IMR-90 (cell line): ENCODE measurements around the gene KLHL36. TPM values are rescaled to one million over a fixed set of nuclear protein-coding genes. Genes with fewer than 3 reads are reported as not detected.

Experiments used
- ATAC-seq: fragments of 200-7000 bp; cut with Tn5 transposase; 2 replicates; pipeline ENCODE4 v1.9.1; 2020; ENCODE audit warnings: low read depth, mild to moderate bottlenecking, moderate library complexity
- BruUV-seq: library from RNA; stranded (reverse); fragments of 400-500 nt; replicated peaks from 2 replicates; lab custom pipeline; 2021; lab: Mats Ljungman, UMichigan
- CTCF ChIA-PET: fragments of 300-600 bp; formaldehyde crosslinking; extraction: SDS; loops from one replicate; lab custom pipeline; 2021; ENCODE audit warnings: antibody characterized with exemption; lab: Yijun Ruan, JAX
- POLR2A ChIA-PET: fragments of 300-600 bp; sonication (Branson Sonifier 250); formaldehyde crosslinking; loops from one replicate; lab custom pipeline; 2022; ENCODE audit warnings: antibody characterized with exemption; ENCODE audit not compliant: unreplicated experiment; lab: Charles Lee
- DNase-seq: peaks from one replicate; pipeline ENCODE4 v3.0.0; 2013
- H2AFZ ChIP-seq: replicated peaks from 2 replicates; pipeline ENCODE3; 2013; ENCODE audit warnings: low read length, mild to moderate bottlenecking; ENCODE audit not compliant: poor library complexity
- H2AK5ac ChIP-seq: 2 replicates; pipeline ENCODE4 v1.6.1; 2013; ENCODE audit warnings: low read depth, low read length, inconsistent platforms
- H2AK9ac ChIP-seq: replicated peaks from 2 replicates; pipeline ENCODE3; 2013; ENCODE audit warnings: mild to moderate bottlenecking, low read depth, low read length, moderate library complexity; ENCODE audit not compliant: poor library complexity
- H2BK120ac ChIP-seq: 2 replicates; pipeline ENCODE4 v1.6.1; 2013; ENCODE audit warnings: low read depth, low read length, inconsistent platforms
- H2BK15ac ChIP-seq: 3 replicates; pipeline ENCODE4 v1.6.1; 2013; ENCODE audit warnings: low read depth, low read length, inconsistent platforms
- H2BK20ac ChIP-seq: 2 replicates; pipeline ENCODE4 v1.6.1; 2013; ENCODE audit warnings: low read depth, mild to moderate bottlenecking, inconsistent platforms, low read length, moderate library complexity
- H2BK5ac ChIP-seq: 2 replicates; pipeline ENCODE4 v1.6.1; 2013; ENCODE audit warnings: mild to moderate bottlenecking, low read depth, low read length, inconsistent platforms; ENCODE audit not compliant: poor library complexity, severe bottlenecking
- H3K14ac ChIP-seq: replicated peaks from 2 replicates; pipeline ENCODE4 v1.6.1; 2013; ENCODE audit warnings: low read depth, low read length, inconsistent platforms
- H3K18ac ChIP-seq: 2 replicates; pipeline ENCODE4 v1.6.1; 2013; ENCODE audit warnings: low read depth, low read length, control low read depth
- H3K23ac ChIP-seq: 2 replicates; pipeline ENCODE4 v1.6.1; 2013; ENCODE audit warnings: low read depth, low read length, inconsistent platforms
- H3K27ac ChIP-seq: 2 replicates; pipeline ENCODE4 v1.5.1; 2013; ENCODE audit warnings: mild to moderate bottlenecking, control low read depth, low read length; ENCODE audit not compliant: insufficient read depth
- H3K27me3 ChIP-seq: 2 replicates; pipeline ENCODE4 v1.6.1; 2013; ENCODE audit warnings: low read length; ENCODE audit not compliant: control insufficient read depth, insufficient read depth
- H3K36me3 ChIP-seq: 2 replicates; pipeline ENCODE4 v1.6.1; 2013; ENCODE audit warnings: low read length, mixed read lengths; ENCODE audit not compliant: control insufficient read depth, insufficient read depth
- H3K4ac ChIP-seq: 2 replicates; pipeline ENCODE4 v1.6.1; 2013; ENCODE audit warnings: low read depth, low read length, inconsistent platforms
- H3K4me1 ChIP-seq: 2 replicates; pipeline ENCODE4 v1.6.1; 2013; ENCODE audit warnings: low read length, mixed read lengths; ENCODE audit not compliant: control insufficient read depth, insufficient read depth
- H3K4me2 ChIP-seq: 2 replicates; pipeline ENCODE4 v1.6.1; 2013; ENCODE audit warnings: low read depth, mild to moderate bottlenecking, control low read depth, low read length, moderate library complexity
- H3K4me3 ChIP-seq: 2 replicates; pipeline ENCODE4 v1.5.1; 2013; ENCODE audit warnings: low read depth, mild to moderate bottlenecking, control low read depth, low read length, moderate library complexity; ENCODE audit not compliant: insufficient read depth
- H3K56ac ChIP-seq: 2 replicates; pipeline ENCODE4 v1.6.1; 2013; ENCODE audit warnings: low read length, inconsistent platforms; ENCODE audit not compliant: insufficient read depth; ENCODE audit errors: extremely low read depth
- H3K79me1 ChIP-seq, 2 experiments: 2 replicates each; pipeline ENCODE4 v1.6.1; 2013; ENCODE audit warnings: low read length in 2 of 2, inconsistent platforms in 1 of 2, low read depth in 1 of 2
- H3K9ac ChIP-seq: 2 replicates; pipeline ENCODE4 v1.6.1; 2013; ENCODE audit warnings: low read depth, low read length, control low read depth
- H3K9me1 ChIP-seq: 2 replicates; pipeline ENCODE4 v1.6.1; 2013; ENCODE audit warnings: low read length, inconsistent platforms; ENCODE audit not compliant: insufficient read depth
- H3K9me3 ChIP-seq: 2 replicates; pipeline ENCODE4 v1.6.1; 2013; ENCODE audit warnings: low read length; ENCODE audit not compliant: control insufficient read depth, insufficient read depth
- H4K20me1 ChIP-seq: 2 replicates; pipeline ENCODE4 v1.6.1; 2013; ENCODE audit warnings: low read length, inconsistent platforms; ENCODE audit not compliant: insufficient read depth
- H4K5ac ChIP-seq: 2 replicates; pipeline ENCODE4 v1.6.1; 2013; ENCODE audit warnings: mild to moderate bottlenecking, low read depth, low read length, control low read depth
- H4K8ac ChIP-seq, 2 experiments: 2 replicates each; pipeline ENCODE4 v1.6.1; 2013; ENCODE audit warnings: low read depth in 2 of 2, low read length in 2 of 2, control low read depth in 1 of 2, inconsistent platforms in 1 of 2
- H4K91ac ChIP-seq: 2 replicates; pipeline ENCODE4 v1.6.1; 2013; ENCODE audit warnings: low read depth, low read length, inconsistent platforms; ENCODE audit not compliant: insufficient read depth
- MAZ ChIP-seq: IDR thresholded peaks from 2 replicates; pipeline ENCODE4 v1.6.1; 2012; ENCODE audit warnings: low read depth, mild to moderate bottlenecking, low read length, improper control_type of control experiment, moderate library complexity, borderline replicate concordance
- MXI1 ChIP-seq: IDR thresholded peaks from 2 replicates; pipeline ENCODE4 v1.6.1; 2012; ENCODE audit warnings: low read depth, mild to moderate bottlenecking, low read length, moderate library complexity, borderline replicate concordance
- NFE2L2 ChIP-seq: fragments of 150-350 bp; IDR thresholded peaks from 2 replicates; pipeline ENCODE4 v1.6.1; 2016; ENCODE audit warnings: low read depth, mild to moderate bottlenecking, low read length
- RAD21 ChIP-seq: IDR thresholded peaks from 2 replicates; pipeline ENCODE4 v1.6.1; 2012; ENCODE audit warnings: low read length, improper control_type of control experiment
- WGBS, 2 experiments: methylation state at CpG; one replicate each; pipeline versions ENCODE4 v1.1.5 to v1.1.7; 2013; ENCODE audit warnings: missing lambda C conversion rate in 2 of 2; ENCODE audit not compliant: insufficient read length in 1 of 2; ENCODE audit errors: extremely low coverage in 2 of 2; 5-methylcytosine and 5-hydroxymethylcytosine counted together
- dilution Hi-C: fragments of 300-500 bp; cut with HindIII; formaldehyde crosslinking; loops from one replicate; pipeline ENCODE4 v1.14.3; 2018; ENCODE audit warnings: low sequenced_read_pairs; ENCODE audit not compliant: unreplicated experiment
- in situ Hi-C: fragments of 300-500 bp; cut with MboI; formaldehyde crosslinking; loops from 3 replicates; pipeline ENCODE4 v1.14.3; 2019; ENCODE audit warnings: low sequenced_read_pairs, inconsistent platforms, mixed read lengths
- intact Hi-C: fragments of 100-400 bp; cut with micrococcal nuclease; formaldehyde crosslinking; loops from 2 replicates; pipeline ENCODE4 v1.10.0; 2022
- polyA plus RNA-seq, 3 experiments: library from polyadenylated mRNA; depleted of rRNA; stranded (reverse); fragments of >200 nt; gene quantifications; 2 replicates each; pipeline ENCODE4 v1.2.3, GENCODE V29; 2012; ENCODE audit warnings: low replicate concordance in 1 of 3
- total RNA-seq: library from RNA; depleted of rRNA; stranded (reverse); fragments of >200 nt; gene quantifications from 2 replicates; pipeline ENCODE4 v1.2.3, GENCODE V29; 2012
- TF ChIP-seq, protein P1 (sequence below): conservative IDR thresholded peaks from 2 replicates; pipeline ENCODE4 v1.5.1; 2012; ENCODE audit warnings: mild to moderate bottlenecking, low read depth, low read length, improper control_type of control experiment
- TF ChIP-seq, protein P2 (sequence below): fragments of 150-350 bp; IDR thresholded peaks from 2 replicates; pipeline ENCODE4 v1.6.1; 2017; ENCODE audit warnings: mild to moderate bottlenecking, antibody characterized with exemption, low read length, low read depth

The KLHL36 gene
- total and polyA plus RNA-seq, 2 of the 4 experiments (the other 2 are of a cell fraction): 45.9 to 46.3 TPM

DNA sequence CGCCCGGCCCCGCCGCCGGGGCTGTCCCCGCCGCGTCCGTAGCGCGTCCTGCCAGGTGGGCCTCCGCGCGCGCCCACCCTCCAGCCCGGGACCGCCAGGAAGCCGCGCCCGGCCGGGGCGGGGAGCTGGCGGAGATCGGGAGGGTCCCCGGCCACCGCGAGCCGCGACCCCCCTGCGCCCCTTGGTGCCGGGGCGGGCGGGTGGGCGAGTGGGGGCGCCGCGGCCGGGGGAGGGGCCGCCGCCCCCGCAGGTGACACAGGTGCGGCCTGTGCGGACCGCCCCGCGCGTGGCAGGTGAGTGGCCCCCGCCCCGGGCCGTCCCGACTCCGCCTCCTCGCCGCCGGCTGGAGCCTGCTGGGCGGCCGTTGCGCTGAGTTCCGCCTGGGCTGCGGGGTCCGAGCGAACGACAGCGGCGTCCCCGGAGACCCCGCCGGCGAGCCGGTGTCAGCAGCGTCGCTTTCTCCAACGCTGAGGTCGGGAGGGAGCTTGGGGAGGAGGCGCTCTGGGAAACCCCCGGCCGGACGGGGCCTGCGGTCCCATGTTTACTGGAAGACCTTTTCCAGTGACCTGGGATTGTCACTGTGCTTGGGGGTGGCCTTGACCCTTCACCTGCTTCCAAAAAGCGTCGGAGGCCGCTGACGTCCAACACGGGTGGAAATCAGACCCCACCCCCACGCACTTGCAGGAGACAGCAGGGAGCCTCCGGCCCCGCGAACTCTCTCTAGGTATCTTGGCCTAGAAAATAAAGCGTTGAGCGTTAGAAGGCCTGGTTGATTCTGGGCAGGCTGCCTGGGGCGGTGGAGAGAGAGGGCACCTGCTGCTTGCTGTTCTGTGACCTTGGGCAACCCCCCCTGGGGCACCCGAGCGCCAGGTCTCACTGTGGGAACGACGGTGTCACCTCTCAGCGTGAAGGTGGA lies 542 bp downstream of the KLHL36 start:
- Histone ChIP-seq H2BK5ac (peak overlapping the region; percentile 31), H2AK5ac (peak overlapping the region; percentile 84), H3K4me1 (peaks cover 18% of the 10 kb centered on the region), H3K9ac (peak overlapping the region; percentile 79), H3K36me3 (peaks cover 17% of the 10 kb centered on the region), H2BK120ac (peak overlapping the region; percentile 13; the same call in 1 of the 2 replicates), H2AK9ac (peak overlapping the region; percentile 98), H3K23ac (peak overlapping the region; percentile 82; the same call in 1 of the 2 replicates), H3K18ac (no peak overlapping the region), H2BK15ac (peak overlapping the region; percentile 55; the same call in 2 of the 3 replicates), H3K9me1 (peaks cover 30% of the 10 kb centered on the region), H3K27me3 (no peaks in the 10 kb centered on the region), H3K79me1 (peaks cover 22 to 51% of the 10 kb centered on the region in 2 experiments), H2AFZ (peak overlapping the region; percentile 87), H3K4ac (peak overlapping the region; percentile 71), H2BK20ac (no peak overlapping the region), H4K91ac (peak overlapping the region; percentile 28; the same call in 1 of the 2 replicates), H3K14ac (peak overlapping the region; percentile 76), H4K8ac (no peak overlapping the region), H4K5ac (no peak overlapping the region), H4K20me1 (peaks cover 25% of the 10 kb centered on the region; the same call in 1 of the 2 replicates), H3K4me2 (peak overlapping the region; percentile 84), H3K9me3 (no peaks in the 10 kb centered on the region), H3K27ac (peak overlapping the region; percentile 46), H3K4me3 (peak overlapping the region; percentile 64), H3K56ac (no peak overlapping the region; the same call in 1 of the 2 replicates)
- 1% methylated on average over 41 of the region's 96 CpGs; no CpG with 5 or more reads in 1 of the 2 experiments for WGBS, 2 experiments
- DNase-seq: no peak
- ChIA-PET POLR2A (interaction anchor here (0.8 kb wide), 1 partner anchor 14 kb away, joined by 3 read pairs; no protein-coding TSS in a partner anchor), CTCF (no interaction called here)
- TF ChIP-seq NFE2L2 (no peak), MAZ (peak; percentile 5; the same call in 1 of the 2 replicates), RAD21 (no peak), MXI1 (no peak)
- TF ChIP-seq, protein P1, sequence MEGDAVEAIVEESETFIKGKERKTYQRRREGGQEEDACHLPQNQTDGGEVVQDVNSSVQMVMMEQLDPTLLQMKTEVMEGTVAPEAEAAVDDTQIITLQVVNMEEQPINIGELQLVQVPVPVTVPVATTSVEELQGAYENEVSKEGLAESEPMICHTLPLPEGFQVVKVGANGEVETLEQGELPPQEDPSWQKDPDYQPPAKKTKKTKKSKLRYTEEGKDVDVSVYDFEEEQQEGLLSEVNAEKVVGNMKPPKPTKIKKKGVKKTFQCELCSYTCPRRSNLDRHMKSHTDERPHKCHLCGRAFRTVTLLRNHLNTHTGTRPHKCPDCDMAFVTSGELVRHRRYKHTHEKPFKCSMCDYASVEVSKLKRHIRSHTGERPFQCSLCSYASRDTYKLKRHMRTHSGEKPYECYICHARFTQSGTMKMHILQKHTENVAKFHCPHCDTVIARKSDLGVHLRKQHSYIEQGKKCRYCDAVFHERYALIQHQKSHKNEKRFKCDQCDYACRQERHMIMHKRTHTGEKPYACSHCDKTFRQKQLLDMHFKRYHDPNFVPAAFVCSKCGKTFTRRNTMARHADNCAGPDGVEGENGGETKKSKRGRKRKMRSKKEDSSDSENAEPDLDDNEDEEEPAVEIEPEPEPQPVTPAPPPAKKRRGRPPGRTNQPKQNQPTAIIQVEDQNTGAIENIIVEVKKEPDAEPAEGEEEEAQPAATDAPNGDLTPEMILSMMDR: no peak
- TF ChIP-seq, protein P2, sequence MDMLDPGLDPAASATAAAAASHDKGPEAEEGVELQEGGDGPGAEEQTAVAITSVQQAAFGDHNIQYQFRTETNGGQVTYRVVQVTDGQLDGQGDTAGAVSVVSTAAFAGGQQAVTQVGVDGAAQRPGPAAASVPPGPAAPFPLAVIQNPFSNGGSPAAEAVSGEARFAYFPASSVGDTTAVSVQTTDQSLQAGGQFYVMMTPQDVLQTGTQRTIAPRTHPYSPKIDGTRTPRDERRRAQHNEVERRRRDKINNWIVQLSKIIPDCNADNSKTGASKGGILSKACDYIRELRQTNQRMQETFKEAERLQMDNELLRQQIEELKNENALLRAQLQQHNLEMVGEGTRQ: no peak
- dilution Hi-C loops (no loop called here), intact Hi-C loops (no loop called here), in situ Hi-C loops (loop anchor here (25.0 kb wide), 2 partner anchors 313 to 362 kb away; partner anchors contain the start of gene WFDC1)
- ATAC-seq: peak; percentile 32
- BruUV-seq: no TSS peak
